Esophagus squamous epithelium (tissue), 4 donors: Measurements from ENCODE around the gene NRCAM.

Source experiments
- POLR2A ChIP-seq, 4 donors: fragments of 450-650 bp; IDR thresholded peaks; one replicate each; pipeline ENCODE4 v1.6.1; 2017; ENCODE audit warnings: antibody characterized with exemption in 4 of 4, mild to moderate bottlenecking in 4 of 4, moderate library complexity in 3 of 4
- TF ChIP-seq, protein P1 (sequence below), 6 experiments: fragments of 450-650 bp in 4 of 6; fragments of 200-600 bp in 2 of 6; sonication (generic) in 2 of 6; IDR thresholded peaks; one replicate each; pipeline ENCODE4 v1.5.1; 2016 to 2019; ENCODE audit warnings: antibody characterized with exemption in 6 of 6, mild to moderate bottlenecking in 4 of 6, moderate library complexity in 4 of 6

DNA sequence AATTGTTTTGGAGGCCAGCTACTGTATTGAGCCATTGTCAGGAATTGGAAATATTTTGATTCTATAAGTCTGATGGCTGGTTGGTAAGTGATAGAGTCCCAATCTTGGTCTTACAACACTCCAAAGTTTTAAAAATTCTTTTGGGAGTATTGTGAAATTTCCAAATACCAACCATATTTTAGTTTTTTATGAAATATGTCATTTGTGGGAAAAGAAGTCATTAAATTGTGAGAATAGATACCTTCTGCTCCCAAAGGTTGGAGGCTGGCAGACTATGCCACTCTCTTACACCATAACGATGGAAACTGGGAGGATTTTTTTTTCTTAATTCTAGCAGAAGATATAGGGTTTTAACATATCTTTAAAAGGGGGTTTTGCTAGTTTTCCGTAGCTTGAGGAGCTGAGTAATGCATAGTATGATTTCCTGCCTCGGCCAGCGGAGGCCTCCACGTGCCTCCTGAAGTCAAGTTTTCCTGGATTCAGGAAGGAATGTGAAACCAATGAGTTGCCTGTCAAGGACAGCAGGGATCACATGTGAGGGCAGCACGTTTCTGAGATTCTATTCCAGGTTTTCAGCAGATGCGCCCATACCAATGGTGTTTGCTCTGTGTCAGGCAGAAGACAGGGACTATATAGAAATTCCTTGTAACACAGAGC lies 233.9 kb downstream of the NRCAM start:
- TF ChIP-seq POLR2A (IDR thresholded peaks at IDR 0.05) = no peak
- TF ChIP-seq, protein P1, sequence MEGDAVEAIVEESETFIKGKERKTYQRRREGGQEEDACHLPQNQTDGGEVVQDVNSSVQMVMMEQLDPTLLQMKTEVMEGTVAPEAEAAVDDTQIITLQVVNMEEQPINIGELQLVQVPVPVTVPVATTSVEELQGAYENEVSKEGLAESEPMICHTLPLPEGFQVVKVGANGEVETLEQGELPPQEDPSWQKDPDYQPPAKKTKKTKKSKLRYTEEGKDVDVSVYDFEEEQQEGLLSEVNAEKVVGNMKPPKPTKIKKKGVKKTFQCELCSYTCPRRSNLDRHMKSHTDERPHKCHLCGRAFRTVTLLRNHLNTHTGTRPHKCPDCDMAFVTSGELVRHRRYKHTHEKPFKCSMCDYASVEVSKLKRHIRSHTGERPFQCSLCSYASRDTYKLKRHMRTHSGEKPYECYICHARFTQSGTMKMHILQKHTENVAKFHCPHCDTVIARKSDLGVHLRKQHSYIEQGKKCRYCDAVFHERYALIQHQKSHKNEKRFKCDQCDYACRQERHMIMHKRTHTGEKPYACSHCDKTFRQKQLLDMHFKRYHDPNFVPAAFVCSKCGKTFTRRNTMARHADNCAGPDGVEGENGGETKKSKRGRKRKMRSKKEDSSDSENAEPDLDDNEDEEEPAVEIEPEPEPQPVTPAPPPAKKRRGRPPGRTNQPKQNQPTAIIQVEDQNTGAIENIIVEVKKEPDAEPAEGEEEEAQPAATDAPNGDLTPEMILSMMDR (IDR thresholded peaks at IDR 0.05) = no peak
